K562 (cell line): ENCODE measurements around the gene SLC13A4. TPM values are rescaled to one million over a fixed set of nuclear protein-coding genes. Genes with fewer than 3 reads are reported as not detected.

ENCODE experiments used
- DACH1 ChIP-seq: fragments of 450-650 bp; IDR thresholded peaks from 2 replicates; pipeline ENCODE4 v1.6.1; 2018; ENCODE audit not compliant: partially characterized antibody
- EP400 ChIP-seq: fragments of 450-650 bp; IDR thresholded peaks from 2 replicates; pipeline ENCODE4 v1.6.1; 2017; ENCODE audit warnings: antibody characterized with exemption, mild to moderate bottlenecking, moderate library complexity
- FIP1L1 ChIP-seq: fragments of 200-400 bp; formaldehyde crosslinking; IDR thresholded peaks from 2 replicates; pipeline ENCODE4 v1.6.1; 2018; ENCODE audit warnings: mild to moderate bottlenecking, low read depth, low read length; ENCODE audit not compliant: poor library complexity, severe bottlenecking
- HMBOX1 ChIP-seq: sonication (generic); IDR thresholded peaks from 2 replicates; pipeline ENCODE4 v1.6.1; 2016
- HOXB6 ChIP-seq: fragments of 250-450 bp; sonication (Bioruptor Pico); IDR thresholded peaks from 2 replicates; pipeline ENCODE4 v1.5.1; 2022; ENCODE audit warnings: mild to moderate bottlenecking, borderline replicate concordance
- KAT2B ChIP-seq: IDR thresholded peaks from one replicate; pipeline ENCODE4 v1.6.1; 2012; ENCODE audit warnings: low read depth, mild to moderate bottlenecking, control low read depth, inconsistent platforms, low read length, moderate library complexity
- KDM5B ChIP-seq: fragments of 200-600 bp; sonication (generic); IDR thresholded peaks from 2 replicates; pipeline ENCODE4 v1.6.1; 2012; ENCODE audit warnings: low read depth, mild to moderate bottlenecking, moderate library complexity, low read length, control low read depth, inconsistent platforms; ENCODE audit not compliant: insufficient replicate concordance
- MAX ChIP-seq: sonication (generic); formaldehyde crosslinking; IDR thresholded peaks from 2 replicates; pipeline ENCODE4 v1.9.0; 2022; ENCODE audit warnings: mild to moderate bottlenecking, missing genetic modification reagents
- MBD1 ChIP-seq: fragments of 250-450 bp; sonication (Bioruptor Pico); IDR thresholded peaks from 2 replicates; pipeline ENCODE4 v1.8.0; 2022; ENCODE audit warnings: inconsistent platforms
- PHF21A ChIP-seq: fragments of 450-650 bp; IDR thresholded peaks from 2 replicates; pipeline ENCODE4 v1.6.1; 2017; ENCODE audit warnings: low read depth, borderline replicate concordance
- PHF8 ChIP-seq: fragments of 200-600 bp; sonication (generic); IDR thresholded peaks from 2 replicates; pipeline ENCODE4 v1.6.1; 2012; ENCODE audit warnings: mixed run types, mild to moderate bottlenecking, inconsistent platforms, low read length, moderate library complexity, borderline replicate concordance
- PKNOX1 ChIP-seq: fragments of 450-650 bp; IDR thresholded peaks from 2 replicates; pipeline ENCODE4 v1.6.1; 2016
- PYGO2 ChIP-seq: fragments of 450-650 bp; IDR thresholded peaks from 2 replicates; pipeline ENCODE4 v1.6.1; 2016; ENCODE audit warnings: mild to moderate bottlenecking, missing genetic modification characterization, moderate library complexity, missing compliant biosample characterization
- RBBP5 ChIP-seq: fragments of 200-600 bp; sonication (generic); IDR thresholded peaks from 2 replicates; pipeline ENCODE4 v1.6.1; 2012; ENCODE audit warnings: borderline replicate concordance, mild to moderate bottlenecking, low read length, control low read depth, inconsistent platforms; ENCODE audit not compliant: insufficient read depth, poor library complexity, severe bottlenecking
- RBM14 ChIP-seq: fragments of 200-400 bp; formaldehyde crosslinking; IDR thresholded peaks from 2 replicates; pipeline ENCODE4 v1.6.1; 2018; ENCODE audit warnings: low read depth, mild to moderate bottlenecking, low read length, moderate library complexity, borderline replicate concordance; ENCODE audit not compliant: insufficient read depth
- TEAD2 ChIP-seq: fragments of 450-650 bp; IDR thresholded peaks from 2 replicates; pipeline ENCODE4 v1.6.1; 2016; ENCODE audit warnings: missing genetic modification characterization, control low read depth, missing compliant biosample characterization
- THAP7 ChIP-seq: fragments of 250-450 bp; sonication (Bioruptor Pico); IDR thresholded peaks from 2 replicates; pipeline ENCODE4 v1.5.0; 2021
- TSC22D4 ChIP-seq: fragments of 450-650 bp; IDR thresholded peaks from 2 replicates; pipeline ENCODE4 v1.6.1; 2016; ENCODE audit warnings: missing genetic modification characterization, missing biosample characterization, control low read depth
- TSHZ1 ChIP-seq: fragments of 250-450 bp; sonication (Bioruptor Pico); IDR thresholded peaks from 2 replicates; pipeline ENCODE4 v1.4.0; 2020; ENCODE audit warnings: mild to moderate bottlenecking, moderate library complexity
- ZNF224 ChIP-seq: sonication (generic); formaldehyde crosslinking; IDR thresholded peaks from 2 replicates; pipeline ENCODE4 v1.8.0; 2022; ENCODE audit warnings: mild to moderate bottlenecking, missing genetic modification reagents
- ZNF23 ChIP-seq: fragments of 250-450 bp; sonication (Bioruptor Pico); IDR thresholded peaks from 2 replicates; pipeline ENCODE4 v1.4.0; 2020; ENCODE audit warnings: mild to moderate bottlenecking
- polyA plus RNA-seq, 8 experiments: library from polyadenylated mRNA; depleted of rRNA in 4 of 8; stranded (reverse) in 5 of 8; unstranded in 3 of 8; fragments of >200 nt; fragmentation: Nextera tagmentation in 2 of 8; fragmentation: Illumina TruSeq in 1 of 8; extraction: Ambion mirVana in 2 of 8; extraction: Trizol in 1 of 8; gene quantifications; 2 replicates each; pipeline versions ENCODE4 v1.2.1 to v1.2.3, GENCODE V29; 2011 to 2014; ENCODE audit warnings: inconsistent platforms in 1 of 8, missing spikeins in 1 of 8
- total RNA-seq, 7 experiments: library from RNA; depleted of rRNA in 6 of 7; stranded (reverse); fragments of >200 nt in 6 of 7; fragmentation: Illumina TruSeq in 2 of 7; extraction: Trizol in 2 of 7; gene quantifications; 2 replicates each; pipeline versions ENCODE4 v1.2.1 to v1.2.3, GENCODE V29; 2011 to 2021; ENCODE audit warnings: low replicate concordance in 1 of 7

Gene SLC13A4
- total and polyA plus RNA-seq, 9 of the 15 experiments (the other 6 are each of a cell fraction or from before 2014, with no cell fraction given) = 0.11 to 1.0 (median 0.36) TPM

- TF ChIP-seq PHF8 (peak; percentile 94), ZNF224 (no peak), RBBP5 (peak; percentile 100), PHF21A (peak; percentile 65; the same call in 1 of the 2 replicates), HOXB6 (CRISPR knock-in tag) (0 out of 2 replicates have a peak, but pooled peaks have one; percentile 26), PYGO2 (tag) (no peak), HMBOX1 (no peak), TSC22D4 (no peak), TSHZ1 (CRISPR knock-in tag) (0 out of 2 replicates have a peak, but pooled peaks have one; percentile 6), THAP7 (peak; percentile 18; the same call in 1 of the 2 replicates), EP400 (peak; percentile 96), DACH1 (peak; percentile 42), KAT2B (peak; percentile 88), TEAD2 (no peak), ZNF23 (CRISPR knock-in tag) (no peak), PKNOX1 (no peak), KDM5B (peak; percentile 95), MAX (CRISPR knock-in tag) (peak; percentile 96), FIP1L1 (no peak), MBD1 (CRISPR knock-in tag) (peak; percentile 98), RBM14 (no peak)
Measured at GRCh38 chr7:135662123-135662372, 65.9 kb downstream of the SLC13A4 start (continued).
